ENCODE measurements around the gene CPXM2.

Gene CPXM2

DNA sequence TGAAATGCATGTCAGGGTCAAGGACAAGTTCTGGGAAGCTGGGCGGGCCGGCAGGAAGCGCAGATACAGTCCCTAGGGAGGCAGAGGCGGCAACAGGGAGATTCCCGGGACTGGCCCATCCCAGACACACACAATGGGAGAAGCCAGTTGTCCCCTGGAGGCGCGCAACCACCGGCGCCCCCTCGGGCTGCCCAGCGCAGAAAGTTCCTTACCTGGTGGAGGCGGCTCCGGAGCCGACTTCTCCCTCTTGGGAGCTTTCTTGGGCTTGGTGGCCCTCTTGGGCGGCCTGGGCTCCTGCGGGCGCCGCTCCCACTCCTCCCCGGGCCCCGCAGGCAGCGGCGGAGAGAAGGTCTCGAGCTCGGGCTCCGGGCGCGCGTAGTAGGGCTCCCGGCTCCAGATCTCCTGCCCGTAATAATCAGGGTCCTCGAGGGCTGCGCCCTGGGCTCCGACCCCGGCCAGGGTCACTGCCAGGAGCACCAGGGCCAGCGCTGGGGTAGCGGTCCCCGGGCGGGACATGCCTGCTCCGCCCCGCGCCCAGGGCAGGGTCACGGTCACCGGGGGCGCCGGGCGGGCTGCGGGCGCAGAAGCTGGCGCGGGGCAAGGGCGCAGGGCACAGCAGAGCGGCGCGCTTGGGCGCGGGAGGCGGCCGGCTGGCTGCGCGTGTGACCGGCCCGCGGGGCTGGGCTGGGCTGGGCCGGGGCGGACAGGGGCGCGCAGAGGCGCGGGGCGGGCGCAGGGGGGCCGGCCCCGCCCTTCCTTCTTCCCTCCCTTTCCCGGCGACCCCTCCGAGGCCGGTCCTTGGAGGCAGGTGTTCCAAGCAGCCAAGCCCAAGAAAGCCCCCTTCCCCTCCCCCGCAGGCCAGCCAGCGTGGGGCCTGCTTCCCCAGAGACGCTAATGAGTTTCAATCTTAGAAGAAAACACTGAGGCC lies at the start of gene CPXM2:
CPXM2 (minus strand) TSS at position 664 of the 928 bp plus-strand sequence; CDS start at position 516, 148 bp downstream.
- no peak for DNase-seq (ENCODE audit: low read depth, low spot score)

DNA sequence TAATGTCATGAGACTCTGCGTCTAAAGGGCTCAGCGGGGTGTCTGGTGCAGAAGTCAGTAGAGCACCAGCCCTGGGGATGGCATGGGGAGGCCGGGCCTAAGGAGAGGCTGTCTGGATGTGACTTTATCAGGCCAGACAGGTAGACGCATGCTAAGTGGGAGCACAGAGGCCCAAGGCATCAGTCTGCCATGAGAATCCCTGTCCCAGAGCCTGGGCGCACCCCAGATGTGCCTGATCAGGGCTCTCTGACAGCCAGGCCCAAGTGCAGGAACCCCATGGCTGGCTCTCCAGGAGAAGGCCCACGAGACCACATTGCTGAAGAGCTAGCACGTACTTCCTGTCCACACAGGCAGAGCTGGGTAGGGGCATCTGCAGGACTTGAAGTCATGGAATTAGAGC lies 48.0 kb upstream of the CPXM2 start:
- no peak for DNase-seq (ENCODE audit: low read depth, low spot score)

DNA sequence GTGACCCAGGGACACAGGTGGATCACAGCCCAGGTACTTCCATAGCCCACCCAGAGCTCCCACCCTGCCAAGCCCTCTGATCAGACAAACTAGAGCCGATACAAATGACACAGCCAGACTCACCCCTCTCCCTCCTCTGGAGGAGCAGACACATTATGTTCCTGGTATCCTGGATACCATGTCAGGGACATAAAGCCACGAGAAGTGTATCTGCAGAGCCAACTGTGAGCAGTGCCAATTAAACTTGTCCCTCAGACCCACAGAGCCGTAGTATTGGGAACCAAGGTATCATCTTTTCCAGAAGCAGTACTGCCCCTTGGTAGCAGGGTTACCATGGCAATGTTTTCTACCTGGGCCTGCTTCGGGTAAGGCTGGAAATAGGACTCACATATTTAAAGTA lies 47.3 kb upstream of the CPXM2 start:
- DNase-seq (ENCODE audit: low read depth, low spot score): no peak

DNA sequence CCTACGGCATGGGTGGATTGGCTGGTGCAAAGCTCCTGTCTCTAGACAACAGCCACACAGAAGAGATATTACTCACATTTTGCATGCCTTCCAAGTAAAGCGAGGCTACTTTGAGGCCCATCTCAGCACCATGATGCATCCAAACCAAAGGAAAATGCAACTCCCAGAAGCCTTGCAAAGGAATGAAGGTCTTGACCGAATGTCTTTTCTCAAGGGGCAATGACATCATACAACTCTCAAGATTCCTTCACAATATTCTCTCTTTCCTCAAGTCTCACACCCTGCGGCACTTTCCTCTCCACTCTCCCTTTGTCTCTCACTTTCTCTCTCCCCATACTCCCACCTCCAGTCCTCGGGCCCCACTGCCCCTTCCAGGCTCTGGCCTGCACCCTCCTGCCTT lies 44.8 kb upstream of the CPXM2 start:
- no peak for DNase-seq (ENCODE audit: low read depth, low spot score)

DNA sequence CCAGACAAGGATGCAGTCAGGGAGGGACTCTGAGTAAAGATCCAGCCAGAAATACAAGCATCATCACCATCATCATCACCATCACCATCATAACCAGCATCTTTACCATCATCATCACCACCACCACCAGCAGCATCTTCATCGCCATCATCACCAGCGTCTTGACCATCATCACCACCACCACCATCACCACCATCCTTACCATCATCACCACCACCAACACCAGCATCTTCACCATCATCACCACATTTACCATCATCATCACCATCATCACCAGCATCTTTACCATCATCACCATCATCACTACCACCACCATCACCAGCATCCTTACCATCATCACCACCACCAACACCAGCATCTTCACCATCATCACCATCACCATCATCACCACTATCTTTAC lies 44.1 kb upstream of the CPXM2 start:
- no peak for DNase-seq (ENCODE audit: low read depth, low spot score)

DNA sequence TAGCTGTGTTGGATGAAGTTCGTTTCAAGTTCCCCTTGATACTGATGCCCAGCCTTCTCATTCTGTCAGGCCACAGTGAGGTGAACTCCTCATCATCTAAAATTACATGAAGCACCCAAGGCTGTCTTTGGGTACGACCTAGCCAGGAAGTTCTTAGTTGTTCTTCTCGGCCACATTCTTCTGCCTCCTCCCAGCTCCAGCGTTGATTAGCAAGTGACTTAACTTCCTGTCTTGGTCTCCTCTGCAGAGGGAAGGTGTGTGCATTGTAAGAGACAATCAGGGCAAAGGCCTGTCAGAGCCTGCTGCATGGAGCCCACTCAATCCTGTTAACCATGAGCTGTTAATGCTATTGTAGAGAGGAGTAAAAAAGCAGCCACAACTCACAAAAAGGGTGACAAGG lies 43.2 kb upstream of the CPXM2 start:
- no peak for DNase-seq (ENCODE audit: low read depth, low spot score)

DNA sequence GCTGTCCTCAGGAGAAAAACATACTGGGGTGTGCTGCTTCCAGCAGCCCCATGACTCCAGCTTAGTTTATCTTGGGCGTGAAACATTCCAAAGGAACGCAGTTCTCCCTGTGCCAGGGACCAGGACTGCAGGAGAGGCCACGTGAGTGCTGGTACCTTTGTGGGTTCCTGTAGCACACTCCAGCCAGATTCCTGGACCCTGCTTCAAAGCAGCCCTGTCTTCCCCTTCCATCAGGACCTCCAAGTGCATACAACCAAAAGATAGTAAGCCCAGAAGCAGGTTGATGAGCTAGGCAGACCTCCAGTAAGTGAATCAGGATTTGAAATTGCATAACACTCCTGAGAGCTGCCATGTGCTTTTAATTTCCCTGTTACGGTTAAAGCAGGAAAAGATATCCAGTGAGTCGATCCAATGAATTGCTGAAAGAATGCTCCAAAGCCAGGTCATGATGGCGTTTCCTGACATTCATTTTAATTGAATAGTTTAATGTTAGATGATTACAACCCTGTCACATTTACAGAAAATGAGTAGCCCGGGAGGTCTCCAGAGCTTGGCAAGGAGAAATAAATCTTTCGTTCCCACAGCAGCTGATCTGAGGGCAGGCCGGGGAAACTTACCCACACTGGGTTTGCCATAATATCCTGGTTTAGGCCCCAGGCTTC lies 38.9 kb upstream of the CPXM2 start:
- no peak for DNase-seq (ENCODE audit: low read depth, low spot score)

DNA sequence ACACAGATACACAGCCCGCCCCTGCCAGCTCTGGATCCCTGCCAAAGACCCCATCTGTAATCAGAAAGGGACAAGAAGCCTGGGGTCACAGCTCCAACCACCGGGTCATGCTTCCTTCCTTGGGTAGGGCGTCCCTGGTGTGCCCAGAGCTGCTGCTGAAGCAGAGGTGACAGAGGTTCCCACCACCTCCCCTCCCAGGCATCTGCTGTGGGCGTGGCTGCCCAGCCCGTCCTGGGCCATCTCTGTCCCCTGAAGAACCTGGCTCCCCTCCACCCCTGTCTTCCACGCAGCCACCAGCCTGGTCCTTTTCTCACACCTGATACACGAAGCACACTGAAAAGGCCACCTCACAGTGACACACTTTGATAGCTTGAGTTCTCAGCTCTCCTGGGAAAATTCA lies 38.2 kb upstream of the CPXM2 start:
- DNase-seq (ENCODE audit: low read depth, low spot score): no peak

DNA sequence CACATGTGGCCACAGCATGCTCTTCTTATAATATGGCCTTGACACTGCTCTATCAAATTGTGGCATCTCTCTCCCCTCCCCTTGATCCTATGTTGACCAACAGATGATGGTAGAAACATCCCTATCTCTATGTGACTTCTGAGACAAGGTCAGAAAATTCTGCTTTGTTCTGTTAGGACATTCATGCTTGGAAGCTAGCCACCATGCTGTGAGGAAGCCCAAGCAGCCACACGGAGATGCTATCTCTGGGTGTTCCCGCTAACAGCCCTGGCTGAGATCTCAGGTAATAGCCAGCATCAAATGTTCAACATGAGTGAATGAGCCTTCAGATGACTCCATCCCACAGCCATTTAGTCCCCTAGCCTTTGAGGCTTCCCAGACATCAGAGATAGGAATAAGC lies 36.8 kb upstream of the CPXM2 start:
- DNase-seq (ENCODE audit: low read depth, low spot score): no peak

DNA sequence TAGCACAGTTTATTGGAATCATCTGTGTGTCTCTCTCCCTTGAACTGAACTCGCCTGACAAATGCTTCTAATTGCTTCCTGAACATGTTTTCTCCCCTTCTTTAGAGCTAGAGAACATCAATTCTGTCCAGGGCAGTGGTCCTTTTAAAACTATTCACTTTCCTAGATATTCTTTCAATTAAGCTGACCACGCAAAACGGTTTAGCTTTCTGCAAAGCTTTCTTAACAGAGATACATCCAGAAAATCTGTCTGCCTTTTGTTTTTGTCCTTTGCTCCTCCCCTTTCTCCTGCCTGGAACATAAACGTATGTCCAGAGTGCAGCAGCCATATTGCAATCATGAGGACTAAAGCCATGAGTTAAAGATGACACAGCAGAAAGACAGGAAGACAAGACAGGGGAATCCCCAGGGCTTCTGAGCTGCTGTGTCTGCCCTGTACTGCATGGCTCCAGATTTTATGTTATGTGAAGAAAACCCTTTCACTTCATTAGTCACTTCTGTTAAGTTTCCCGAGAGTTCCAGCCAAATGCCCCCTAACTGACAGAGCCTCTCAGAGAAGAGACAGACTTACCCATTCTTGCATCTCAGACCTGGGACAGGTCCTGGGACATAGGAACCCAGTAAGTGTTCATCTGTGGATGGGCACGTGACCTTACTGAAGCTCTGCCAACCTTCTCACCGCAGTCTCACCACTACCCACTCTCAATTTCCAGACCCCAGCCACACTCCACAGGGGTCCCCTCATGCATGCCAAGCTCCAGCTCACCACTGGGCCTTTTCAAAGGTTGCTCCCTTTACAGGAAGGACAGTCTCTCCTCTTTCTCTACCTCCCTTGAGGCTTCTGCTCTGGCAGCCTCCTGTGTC lies 35.0 kb upstream of the CPXM2 start:
- DNase-seq (ENCODE audit: low read depth, low spot score): no peak

DNA sequence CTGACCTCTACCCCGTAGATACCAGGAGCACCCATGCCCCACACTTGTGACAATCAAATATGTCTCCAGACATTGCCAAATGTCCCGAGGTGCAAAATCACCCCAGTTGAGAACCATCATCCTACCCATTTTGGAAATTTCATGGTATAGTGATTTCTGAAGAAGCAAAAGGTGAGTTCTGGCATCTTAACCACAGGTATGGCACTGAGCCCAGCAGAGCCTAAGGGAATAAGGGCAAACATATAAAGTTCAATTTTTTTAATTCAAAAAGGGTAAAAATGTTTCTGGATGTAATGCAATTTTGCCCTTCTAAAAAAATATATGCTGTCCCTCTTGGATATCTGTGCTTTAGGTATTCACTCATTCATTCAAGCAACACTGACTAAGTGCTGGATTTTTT lies 30.5 kb upstream of the CPXM2 start:
- no peak for DNase-seq (ENCODE audit: low read depth, low spot score)

DNA sequence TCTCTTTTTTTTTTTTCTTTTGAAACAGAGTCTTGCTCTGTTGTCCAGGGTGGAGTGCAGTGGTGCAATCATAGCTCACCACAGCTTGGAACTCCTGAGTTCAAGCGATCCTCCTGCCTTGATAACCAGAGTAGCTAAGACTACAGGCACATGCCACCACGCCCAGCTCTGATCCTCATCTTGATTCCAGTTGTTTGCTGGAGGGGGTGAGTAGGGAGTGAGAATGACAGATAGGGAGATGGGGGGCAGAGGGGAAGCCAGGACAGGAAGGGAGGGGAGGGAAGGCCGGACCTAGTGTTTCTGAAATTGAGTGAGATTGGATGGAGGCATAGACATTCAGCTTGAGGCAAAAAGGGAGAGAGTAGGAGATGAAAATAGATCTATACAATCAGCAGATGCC lies 25.2 kb upstream of the CPXM2 start:
- no peak for DNase-seq (ENCODE audit: low read depth, low spot score)

DNA sequence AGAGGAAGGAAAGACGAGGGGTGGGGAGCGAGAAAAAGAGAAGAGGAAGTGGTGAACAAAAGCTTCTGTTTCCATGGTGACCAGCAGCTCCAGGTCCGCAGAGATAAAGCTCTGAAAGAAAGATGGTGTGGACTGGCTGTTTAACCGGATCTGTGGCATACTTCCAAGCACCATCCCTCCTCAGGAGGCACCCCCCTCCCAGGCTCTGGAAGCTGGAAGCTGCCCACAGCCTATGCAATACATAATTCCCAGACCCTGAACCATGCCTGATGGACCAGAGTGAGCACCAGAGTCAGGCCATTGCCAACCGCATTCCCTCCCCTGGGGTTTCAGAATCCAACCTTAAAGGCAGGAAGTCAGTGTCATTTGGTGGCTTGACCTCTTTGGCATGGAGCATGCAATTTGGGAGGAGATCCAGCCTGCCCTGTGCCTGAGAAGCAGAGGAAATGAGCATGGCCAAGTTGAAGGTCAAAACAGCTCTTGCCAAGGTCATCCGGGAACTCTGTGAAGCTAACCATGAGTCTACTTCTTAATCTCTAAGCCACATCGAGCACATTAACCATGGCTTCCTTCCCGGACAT lies 22.2 kb upstream of the CPXM2 start:
- DNase-seq (ENCODE audit: low read depth, low spot score): no peak

DNA sequence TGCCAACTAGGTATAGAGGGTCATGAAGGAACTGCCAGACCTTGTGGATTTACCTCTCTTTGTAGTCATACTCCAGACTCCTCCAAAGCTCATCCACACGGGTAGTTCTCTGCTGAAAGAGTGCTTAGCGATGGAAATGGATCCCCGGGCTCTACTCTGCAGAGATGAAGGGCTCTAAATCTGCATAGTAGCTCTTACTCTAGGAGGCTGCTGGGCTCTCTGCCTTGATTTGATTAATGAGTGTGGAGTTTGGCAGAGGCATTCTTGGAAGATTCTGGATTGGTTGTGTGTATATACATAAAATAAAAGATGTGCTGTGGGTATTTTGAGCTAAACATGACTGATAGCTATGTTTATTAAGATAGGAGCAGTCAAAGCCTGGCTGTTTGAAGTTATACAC lies 21.3 kb upstream of the CPXM2 start:
- DNase-seq (ENCODE audit: low read depth, low spot score): no peak

DNA sequence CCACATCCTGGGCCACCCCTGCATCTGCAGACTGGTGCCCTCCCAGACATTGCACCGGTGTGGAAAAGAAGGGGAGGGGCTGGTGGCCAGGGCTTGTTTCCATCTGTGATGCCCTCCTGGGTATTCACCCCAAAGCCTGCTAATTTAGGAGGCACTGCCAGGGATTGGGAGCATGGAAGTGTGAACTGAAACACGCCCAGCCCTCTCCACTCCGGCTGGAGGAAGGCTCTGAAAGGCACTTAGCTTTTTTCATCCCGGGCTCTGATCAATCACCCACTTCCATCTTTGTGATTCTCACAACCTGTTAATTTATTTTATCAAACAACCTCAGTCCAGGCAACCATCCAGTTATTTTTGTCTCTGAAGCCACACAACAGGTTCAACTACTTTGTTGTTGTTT lies 20.9 kb upstream of the CPXM2 start:
- no peak for DNase-seq (ENCODE audit: low read depth, low spot score)

DNA sequence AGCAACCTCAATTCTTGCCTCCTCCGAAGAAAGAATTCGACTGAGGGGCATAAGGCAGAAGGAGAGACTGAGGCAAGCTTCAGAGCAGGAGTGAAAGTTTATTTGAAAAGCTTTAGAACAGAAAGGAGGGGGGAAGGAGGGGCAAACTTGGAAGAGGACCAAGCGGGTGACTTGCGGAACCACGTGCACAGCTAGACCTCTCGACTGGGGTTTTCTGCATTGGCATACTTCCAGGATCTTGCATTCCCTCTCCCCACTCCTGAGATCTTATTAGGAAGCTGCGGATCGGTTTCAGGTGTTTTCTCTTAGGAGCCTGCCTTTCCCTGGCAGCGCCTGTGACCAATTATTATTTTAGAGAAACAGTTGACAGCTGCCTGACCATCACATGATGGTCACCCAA lies 20.3 kb upstream of the CPXM2 start:
- DNase-seq (ENCODE audit: low read depth, low spot score): no peak

DNA sequence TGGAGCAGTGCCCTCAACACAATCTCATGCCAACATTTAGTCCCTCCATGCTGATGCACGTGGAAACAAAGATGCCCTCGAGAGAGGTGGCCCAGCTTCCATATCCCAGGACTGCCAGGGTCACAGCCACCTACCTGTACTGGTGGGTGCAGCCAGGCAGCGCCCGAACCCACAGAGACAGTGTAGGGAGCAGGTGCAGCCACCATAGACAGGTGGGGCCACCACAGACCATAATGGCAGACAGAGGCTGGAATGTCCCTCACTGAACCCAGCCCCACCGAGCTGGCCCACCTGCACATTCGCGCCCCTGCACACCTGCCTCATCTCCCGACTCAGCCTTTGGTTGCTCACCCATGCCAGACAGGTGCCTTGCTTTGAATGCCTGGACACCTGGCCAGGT lies 18.3 kb upstream of the CPXM2 start:
- no peak for DNase-seq (ENCODE audit: low read depth, low spot score)

DNA sequence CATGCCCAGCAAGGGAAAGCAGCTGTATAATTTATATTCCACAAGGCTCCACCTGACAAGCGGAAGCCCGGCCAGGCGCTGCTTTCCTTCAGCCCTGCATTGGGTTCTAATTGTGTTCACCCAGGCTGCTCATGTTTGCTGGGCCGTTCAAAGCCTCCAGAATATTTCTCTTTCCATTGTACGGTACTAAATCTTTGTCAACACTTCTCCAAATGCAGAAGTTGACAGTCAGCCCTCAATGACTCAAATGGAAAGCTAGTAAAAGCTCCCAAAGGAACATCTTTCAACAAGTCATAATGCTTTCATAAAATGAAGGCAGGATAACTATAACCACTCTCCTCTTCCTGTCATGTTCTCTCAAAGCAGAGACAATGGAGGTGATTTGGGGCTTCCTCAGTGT lies 17.8 kb upstream of the CPXM2 start:
- no peak for DNase-seq (ENCODE audit: low read depth, low spot score)

DNA sequence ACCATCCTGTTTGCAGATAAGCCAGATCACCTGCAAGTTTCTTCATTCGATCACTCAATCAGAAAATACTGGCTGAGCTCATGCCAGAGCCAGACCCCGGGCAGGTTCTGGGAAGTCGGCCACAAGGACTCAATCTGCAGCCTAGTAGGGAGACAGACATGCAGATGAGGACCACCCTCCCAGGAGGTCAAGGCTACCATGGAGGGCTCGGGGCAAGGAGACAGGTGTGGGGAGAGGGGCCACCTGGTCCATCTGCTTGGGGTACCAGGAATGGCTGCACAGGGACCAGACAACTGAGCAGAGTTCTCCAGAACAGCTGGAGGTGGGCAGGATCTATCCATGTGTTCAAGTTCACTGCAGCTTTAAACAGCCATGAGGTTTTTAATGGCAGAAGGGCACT lies 16.8 kb upstream of the CPXM2 start:
- DNase-seq (ENCODE audit: low read depth, low spot score): no peak

DNA sequence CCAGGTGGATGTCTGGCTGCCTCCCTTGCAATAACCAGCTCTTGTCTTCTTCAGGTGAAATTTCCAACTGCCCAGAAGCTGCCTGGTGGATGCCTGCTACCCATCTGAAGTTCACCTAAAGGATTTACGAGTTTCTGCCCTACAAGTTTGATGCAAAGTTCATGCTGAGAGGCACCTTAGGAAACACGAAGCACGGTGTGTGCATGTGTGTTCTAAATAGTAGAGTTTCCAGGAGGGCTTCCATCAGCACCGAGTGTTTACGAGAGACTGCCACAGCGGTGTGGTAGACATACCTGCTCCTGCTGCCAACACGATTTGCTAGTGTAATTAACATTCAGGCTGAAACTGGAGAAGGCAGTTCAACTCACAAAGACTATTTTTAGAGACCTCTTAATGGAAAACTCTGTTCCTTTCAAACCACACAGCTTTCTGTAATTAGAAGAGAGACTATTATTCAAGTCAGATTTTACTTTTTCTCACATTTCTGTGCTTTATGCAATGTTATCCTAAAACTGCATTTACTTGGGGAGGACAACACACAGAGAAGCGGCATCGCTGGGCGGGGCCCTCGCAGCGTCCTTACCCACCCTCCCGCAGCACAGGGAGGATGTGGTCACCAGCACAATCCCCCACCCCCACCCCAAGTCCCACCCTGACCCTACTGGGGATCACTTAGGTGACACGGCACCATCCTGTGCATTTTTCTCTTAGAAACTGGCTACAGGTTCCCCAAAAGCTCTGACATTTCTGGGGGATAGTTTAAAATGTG lies 15.5 kb upstream of the CPXM2 start:
- DNase-seq (ENCODE audit: low read depth, low spot score): no peak

DNA sequence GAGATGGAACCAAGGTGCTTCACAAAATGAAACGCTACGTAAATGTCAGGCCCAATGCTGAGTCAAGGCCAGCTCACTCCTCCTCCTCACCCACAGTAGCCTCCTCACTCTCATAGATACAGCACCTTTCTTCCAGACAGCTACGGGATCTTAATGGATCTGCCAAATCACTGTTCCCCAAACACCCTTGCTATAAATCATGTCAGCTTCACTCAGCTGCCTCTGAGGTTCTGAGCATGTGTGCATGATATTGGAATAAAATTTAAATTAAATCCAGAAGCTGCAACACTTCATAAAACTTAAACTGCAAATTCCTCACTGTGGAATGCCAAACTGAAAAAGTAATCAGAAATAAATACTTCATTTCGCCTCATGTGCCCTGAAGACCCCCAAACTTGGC lies 14.7 kb upstream of the CPXM2 start:
- DNase-seq (ENCODE audit: low read depth, low spot score): no peak
